Neural cell (in vitro differentiated cells): ENCODE data around the gene CDH20. TPM values are rescaled to one million over a fixed set of nuclear protein-coding genes. Genes with fewer than 3 reads are reported as not detected.

Experiments
- H2AFZ ChIP-seq: fragments of 200-600, 300-800 bp; sonication (generic), shearing (Covaris generic); 2 replicates; pipeline ENCODE4 v1.6.0; 2014; ENCODE audit warnings: low read depth, mild to moderate bottlenecking, antibody characterized with exemption, low read length, moderate library complexity
- H3F3A ChIP-seq: fragments of 200-600 bp; shearing (Covaris generic); 2 replicates; pipeline ENCODE4 v1.6.1; 2016; ENCODE audit warnings: mild to moderate bottlenecking, moderate library complexity, mixed read lengths, antibody characterized with exemption, low read length; ENCODE audit not compliant: insufficient read depth, poor library complexity, severe bottlenecking
- H3K27ac ChIP-seq: fragments of 200-600, 300-800 bp; sonication (generic), shearing (Covaris generic); 2 replicates; pipeline ENCODE4 v1.5.1; 2014; ENCODE audit warnings: mild to moderate bottlenecking, low read length, moderate library complexity
- H3K27me3 ChIP-seq: fragments of 300-800, 200-600 bp; sonication (generic), shearing (Covaris generic); 2 replicates; pipeline ENCODE4 v1.6.0; 2014; ENCODE audit warnings: mild to moderate bottlenecking, low read depth, low read length, moderate library complexity; ENCODE audit not compliant: insufficient read depth
- H3K36me3 ChIP-seq: fragments of 300-800, 200-600 bp; sonication (generic), shearing (Covaris generic); 2 replicates; pipeline ENCODE4 v1.5.1; 2014; ENCODE audit warnings: mild to moderate bottlenecking, antibody characterized with exemption, low read length, moderate library complexity; ENCODE audit not compliant: insufficient read depth
- H3K4me2 ChIP-seq: fragments of 300-800, 200-600 bp; sonication (generic), shearing (Covaris generic); 2 replicates; pipeline ENCODE4 v1.6.0; 2014; ENCODE audit warnings: mild to moderate bottlenecking, low read length
- H3K4me3 ChIP-seq: fragments of 300-800, 200-600 bp; sonication (generic), shearing (Covaris generic); 2 replicates; pipeline ENCODE4 v1.5.1; 2014; ENCODE audit warnings: mild to moderate bottlenecking, low read length, moderate library complexity
- H3K79me2 ChIP-seq: fragments of 200-600 bp; shearing (Covaris generic); replicated peaks from 2 replicates; pipeline ENCODE4 v1.6.0; 2014; ENCODE audit warnings: mild to moderate bottlenecking, low read length, moderate library complexity; ENCODE audit not compliant: insufficient read depth
- H3K9ac ChIP-seq: fragments of 300-800, 200-600 bp; sonication (generic), shearing (Covaris generic); 2 replicates; pipeline ENCODE4 v1.6.1; 2016; ENCODE audit warnings: mild to moderate bottlenecking, low read length, mixed read lengths
- H3K9me2 ChIP-seq: fragments of 200-600 bp; shearing (Covaris generic); 2 replicates; pipeline ENCODE4 v1.6.1; 2016; ENCODE audit warnings: mild to moderate bottlenecking, low read length, mixed read lengths; ENCODE audit not compliant: insufficient read depth
- H3K9me3 ChIP-seq: fragments of 200-600, 300-800 bp; sonication (generic), shearing (Covaris generic); 2 replicates; pipeline ENCODE4 v1.6.1; 2016; ENCODE audit warnings: mild to moderate bottlenecking, mixed run types, low read length, moderate library complexity, mixed read lengths
- H4K20me1 ChIP-seq: fragments of 200-600 bp; shearing (Covaris generic); 2 replicates; pipeline ENCODE4 v1.6.1; 2016; ENCODE audit warnings: mild to moderate bottlenecking, mixed run types; ENCODE audit not compliant: insufficient read depth
- CTCF ChIP-seq: fragments of 450-650 bp; IDR thresholded peaks from 2 replicates; pipeline ENCODE4 v1.5.1; 2014; ENCODE audit warnings: antibody characterized with exemption, mild to moderate bottlenecking, moderate library complexity; ENCODE audit not compliant: poor library complexity, severe bottlenecking
- EP300 ChIP-seq: fragments of 450-650 bp; conservative IDR thresholded peaks from 2 replicates; pipeline ENCODE4 v1.6.1; 2014; ENCODE audit warnings: antibody characterized with exemption, mild to moderate bottlenecking, moderate library complexity; ENCODE audit not compliant: poor library complexity, severe bottlenecking
- EZH2 ChIP-seq: fragments of 200-600, 300-800 bp; shearing (Covaris generic), sonication (generic); IDR thresholded peaks from 2 replicates; pipeline ENCODE4 v1.6.1; 2014; ENCODE audit warnings: antibody characterized with exemption, low read length, borderline replicate concordance, mild to moderate bottlenecking; ENCODE audit not compliant: insufficient read depth, poor library complexity, severe bottlenecking
- MXI1 ChIP-seq: fragments of 450-650 bp; conservative IDR thresholded peaks from 2 replicates; pipeline ENCODE4 v1.6.1; 2014; ENCODE audit warnings: antibody characterized with exemption, mild to moderate bottlenecking; ENCODE audit not compliant: poor library complexity, severe bottlenecking
- POLR2AphosphoS5 ChIP-seq: IDR thresholded peaks from 2 replicates; pipeline ENCODE4 v1.6.1; 2012
- RAD21 ChIP-seq: fragments of 450-650 bp; conservative IDR thresholded peaks from 2 replicates; pipeline ENCODE4 v1.6.1; 2014; ENCODE audit warnings: antibody characterized with exemption, mild to moderate bottlenecking, moderate library complexity
- REST ChIP-seq: IDR thresholded peaks from 2 replicates; pipeline ENCODE4 v1.6.1; 2012; ENCODE audit warnings: borderline replicate concordance
- SMC3 ChIP-seq: fragments of 450-650 bp; conservative IDR thresholded peaks from 2 replicates; pipeline ENCODE4 v1.6.1; 2014; ENCODE audit warnings: antibody characterized with exemption, mild to moderate bottlenecking, moderate library complexity; ENCODE audit not compliant: poor library complexity
- TAF1 ChIP-seq: IDR thresholded peaks from 2 replicates; pipeline ENCODE4 v1.6.1; 2012; ENCODE audit warnings: low read depth
- polyA plus RNA-seq: library from polyadenylated mRNA; depleted of rRNA; stranded (reverse); fragments of >200 nt; gene quantifications from 2 replicates; pipeline ENCODE4 v1.2.3, GENCODE V29; 2014

Gene CDH20
- polyA plus RNA-seq, 1 donor from 2014 or later: 1.7 TPM

GRCh38 chr18:61443081-61443725, 110.0 kb downstream of the CDH20 start:
- no peak overlapping the region for H3K9ac ChIP-seq
- TF ChIP-seq TAF1 (no peak), RAD21 (no peak), EP300 (no peak), MXI1 (no peak), EZH2 (no peak), REST (no peak), SMC3 (no peak), POLR2AphosphoS5 (no peak), CTCF (no peak)
- no peaks in the 10 kb centered on the region for H3K9me2 ChIP-seq
- H3K9me3 ChIP-seq: peaks cover 3% of the 10 kb centered on the region
- H4K20me1 ChIP-seq: no peaks in the 10 kb centered on the region
- H3F3A ChIP-seq: no peaks in the 10 kb centered on the region
- H3K36me3 ChIP-seq: no peaks in the 10 kb centered on the region
- no peaks in the 10 kb centered on the region for H3K27me3 ChIP-seq
- H3K4me2 ChIP-seq: no peak overlapping the region
- H2AFZ ChIP-seq: no peak overlapping the region
- no peaks in the 10 kb centered on the region for H3K79me2 ChIP-seq
- H3K4me3 ChIP-seq: no peak overlapping the region
- no peak overlapping the region for H3K27ac ChIP-seq

GRCh38 chr18:61448316-61448715, 115.1 kb downstream of the CDH20 start:
- no peak overlapping the region for H3K9ac ChIP-seq
- no peaks in the 10 kb centered on the region for H3F3A ChIP-seq
- H3K27me3 ChIP-seq: no peaks in the 10 kb centered on the region
- H3K9me3 ChIP-seq: peaks cover 3% of the 10 kb centered on the region
- H3K36me3 ChIP-seq: no peaks in the 10 kb centered on the region
- no peaks in the 10 kb centered on the region for H4K20me1 ChIP-seq
- no peak overlapping the region for H3K4me3 ChIP-seq
- no peak overlapping the region for H2AFZ ChIP-seq
- H3K4me2 ChIP-seq: no peak overlapping the region
- no peak for TF ChIP-seq EP300
- no peak for TF ChIP-seq MXI1
- no peak for TF ChIP-seq POLR2AphosphoS5
- no peak for TF ChIP-seq RAD21
- no peak for TF ChIP-seq TAF1
- no peak for TF ChIP-seq REST
- no peak for TF ChIP-seq CTCF
- no peak for TF ChIP-seq EZH2
- no peak for TF ChIP-seq SMC3
- H3K27ac ChIP-seq: no peak overlapping the region
- no peaks in the 10 kb centered on the region for H3K79me2 ChIP-seq
- no peaks in the 10 kb centered on the region for H3K9me2 ChIP-seq
